HG03095 (cell line): ENCODE data around the gene FHDC1.

Experiments
- ATAC-seq: cut with Tn5 transposase; IDR thresholded peaks from one replicate; pipeline ENCODE4 v1.9.1; 2021; ENCODE audit warnings: moderate library complexity; ENCODE audit not compliant: unreplicated experiment

The FHDC1 gene

GRCh38 chr4:152957437-152958171, 21.5 kb downstream of the FHDC1 start:
- ATAC-seq, result no peak

GRCh38 chr4:152959080-152959479, 23.0 kb downstream of the FHDC1 start:
- ATAC-seq, result no peak

DNA sequence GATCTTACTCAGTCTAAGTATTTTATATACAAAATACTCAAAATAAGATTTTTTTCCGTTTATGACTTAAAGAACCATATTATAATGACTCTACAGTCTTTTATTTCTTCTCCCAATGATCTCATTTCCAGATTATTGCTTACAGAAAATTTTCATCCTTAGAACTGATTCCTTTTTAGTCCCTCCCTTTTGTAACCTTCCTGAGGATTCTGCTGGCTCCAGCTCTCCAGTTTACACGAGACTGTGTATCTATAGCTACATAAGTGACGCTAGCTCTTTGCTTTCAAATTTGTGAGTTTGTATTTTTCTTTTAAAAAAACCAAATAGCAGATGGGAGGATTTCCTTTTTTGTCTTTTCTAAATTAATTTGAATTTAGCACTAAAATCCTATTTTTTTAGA, 24.0 kb downstream of the FHDC1 start:
- ATAC-seq, result no peak

GRCh38 chr4:152961014-152961772, 25.1 kb downstream of the FHDC1 start:
- no peak for ATAC-seq

- ATAC-seq, result no peak
These were observed 25.6 kb downstream of the FHDC1 start for GRCh38 chr4:152961773-152962115.

- ATAC-seq, result no peak
These were observed 26.0 kb downstream of the FHDC1 start for GRCh38 chr4:152962150-152962549.

GRCh38 chr4:152964335-152964734, 28.2 kb downstream of the FHDC1 start:
- no peak for ATAC-seq

- ATAC-seq, result no peak
These were observed 29.5 kb downstream of the FHDC1 start for GRCh38 chr4:152965611-152966010.

DNA sequence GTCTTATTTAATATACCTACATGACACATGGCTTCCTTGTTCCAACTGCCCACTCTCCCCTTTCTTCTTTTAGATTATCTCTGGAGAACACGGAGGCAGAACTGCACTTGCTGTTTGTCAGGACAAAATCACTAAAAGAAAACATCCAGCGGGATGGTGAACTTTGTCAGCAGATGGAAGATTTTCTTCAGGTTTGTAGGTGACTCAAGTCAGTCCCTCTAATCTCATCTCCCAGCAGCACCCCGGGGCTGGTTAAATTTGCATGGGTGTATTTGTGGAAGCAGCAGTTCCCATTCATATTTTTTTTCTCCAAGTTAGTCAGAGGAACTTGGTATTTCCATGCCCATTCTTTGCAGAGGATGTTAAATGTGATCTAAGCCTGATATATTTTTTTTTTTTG, 31.8 kb downstream of the FHDC1 start:
- no peak for ATAC-seq

DNA sequence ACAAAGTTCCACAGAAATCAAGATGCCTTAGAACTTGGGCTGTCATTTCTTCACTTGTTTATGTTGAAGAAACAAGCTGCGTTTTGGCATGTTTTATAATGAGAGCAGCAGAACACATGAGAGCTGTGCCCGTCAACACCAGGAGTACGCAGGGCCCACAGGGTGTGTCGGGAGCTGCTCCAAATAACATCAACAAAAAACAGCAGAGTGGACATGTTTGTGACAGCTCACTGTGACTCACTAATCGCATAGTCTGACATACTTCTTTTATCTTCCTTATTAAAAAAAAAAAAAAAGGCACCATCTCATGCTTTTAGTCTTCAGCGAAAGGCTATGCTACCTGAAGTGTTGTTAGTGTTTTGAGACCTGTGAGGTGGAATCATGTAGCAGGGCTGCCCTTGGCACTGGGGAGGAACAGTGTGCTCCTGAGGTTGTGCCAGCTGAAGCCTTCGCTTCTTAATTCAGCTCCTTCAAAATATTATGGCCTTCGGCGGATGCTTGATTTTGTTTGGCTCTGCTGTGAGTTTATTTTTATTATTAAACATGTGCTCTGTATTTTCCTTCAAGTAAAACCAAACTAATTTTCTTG, 32.8 kb downstream of the FHDC1 start:
- ATAC-seq, result no peak

DNA sequence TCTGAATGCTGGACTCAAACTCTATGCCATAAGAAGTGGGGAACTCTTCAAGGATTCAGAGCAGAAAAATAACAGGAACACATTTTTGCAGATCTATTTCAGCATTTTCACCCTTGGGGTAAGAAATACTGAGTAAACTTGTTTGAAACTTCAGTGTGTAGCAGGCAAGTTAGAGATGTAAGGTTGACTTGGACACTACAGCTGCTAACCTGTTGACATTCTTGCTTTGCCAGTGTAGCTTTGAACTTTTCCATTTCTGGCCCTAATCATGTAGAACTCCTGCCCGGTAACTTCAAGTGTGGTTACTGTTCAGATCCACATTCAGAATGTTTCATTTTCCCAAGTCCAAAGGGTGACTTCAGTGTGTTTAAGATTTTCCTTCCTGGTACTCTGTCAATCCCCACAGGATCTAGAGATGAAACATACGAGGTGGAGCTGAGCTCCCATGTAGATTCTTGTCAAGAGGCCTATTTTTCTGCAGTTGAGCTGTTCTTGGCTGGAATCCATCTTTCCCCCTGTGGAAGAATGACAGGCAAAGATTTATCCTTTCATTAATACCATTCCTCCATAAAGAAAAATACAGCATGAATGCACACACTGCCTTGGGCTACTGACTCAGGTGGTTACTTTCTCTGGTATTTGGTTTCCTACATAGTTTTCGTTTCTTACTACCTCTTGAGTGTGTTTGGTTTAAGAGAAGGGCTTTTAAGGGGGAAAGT, 34.1 kb downstream of the FHDC1 start:
- ATAC-seq, result no peak

DNA sequence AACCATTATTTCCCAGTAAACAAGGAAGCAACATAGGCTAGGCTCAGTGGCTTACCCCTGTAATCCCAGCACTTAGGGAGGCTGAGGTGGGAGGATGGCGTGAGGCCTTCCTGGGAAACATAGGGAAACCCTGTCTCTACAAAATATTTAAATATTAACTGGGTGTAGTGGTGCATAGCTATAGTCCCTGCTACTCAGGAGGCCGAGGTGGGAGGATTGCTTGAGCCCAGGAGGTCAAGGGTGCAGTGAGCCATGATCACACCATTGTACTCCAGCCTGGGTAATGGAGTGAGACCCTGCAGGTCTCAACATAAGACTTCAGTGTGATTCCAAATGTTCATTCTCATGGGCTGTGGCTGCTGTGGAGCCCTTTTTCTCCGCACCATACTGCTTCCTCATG, 34.9 kb downstream of the FHDC1 start:
- ATAC-seq, result no peak

DNA sequence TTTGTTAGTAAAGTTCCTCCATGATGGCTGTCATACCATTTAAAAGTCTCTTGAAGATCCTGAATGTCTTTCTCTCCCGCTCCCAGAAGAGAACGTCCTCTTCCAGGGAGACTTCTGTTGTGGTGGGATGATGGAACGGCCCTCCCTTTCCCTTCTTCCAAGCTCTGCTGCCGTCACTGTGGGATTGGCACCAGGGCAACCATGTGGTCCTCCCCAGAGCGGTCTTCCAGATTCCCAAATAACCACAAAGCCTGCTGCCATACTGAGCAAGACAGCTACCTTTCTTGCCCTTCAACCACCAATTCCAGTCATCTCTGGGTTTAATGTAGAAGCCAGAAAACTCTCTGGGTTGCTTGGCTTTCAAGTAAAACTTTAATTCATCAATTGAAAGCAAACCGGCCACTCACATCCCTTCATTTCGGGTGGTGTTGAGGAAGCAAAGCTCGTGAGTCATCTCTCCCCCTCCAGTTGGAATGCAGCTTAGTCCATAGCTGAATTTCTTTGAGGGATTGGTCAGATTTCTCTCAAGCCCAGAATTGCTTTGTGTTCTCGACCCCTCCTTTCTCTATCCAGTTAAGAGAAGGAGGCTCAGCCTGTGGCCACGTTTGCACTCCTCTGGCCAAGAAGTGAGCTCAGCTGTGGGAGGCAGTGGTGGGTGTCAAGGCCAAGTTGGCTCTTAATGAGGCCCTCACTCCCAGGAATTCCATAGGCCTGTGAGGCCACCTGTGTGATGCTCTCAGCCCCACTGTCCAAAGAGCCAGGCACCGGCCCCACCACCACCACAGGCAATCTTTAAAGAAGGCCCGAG, 36.9 kb downstream of the FHDC1 start:
- ATAC-seq, result no peak

DNA sequence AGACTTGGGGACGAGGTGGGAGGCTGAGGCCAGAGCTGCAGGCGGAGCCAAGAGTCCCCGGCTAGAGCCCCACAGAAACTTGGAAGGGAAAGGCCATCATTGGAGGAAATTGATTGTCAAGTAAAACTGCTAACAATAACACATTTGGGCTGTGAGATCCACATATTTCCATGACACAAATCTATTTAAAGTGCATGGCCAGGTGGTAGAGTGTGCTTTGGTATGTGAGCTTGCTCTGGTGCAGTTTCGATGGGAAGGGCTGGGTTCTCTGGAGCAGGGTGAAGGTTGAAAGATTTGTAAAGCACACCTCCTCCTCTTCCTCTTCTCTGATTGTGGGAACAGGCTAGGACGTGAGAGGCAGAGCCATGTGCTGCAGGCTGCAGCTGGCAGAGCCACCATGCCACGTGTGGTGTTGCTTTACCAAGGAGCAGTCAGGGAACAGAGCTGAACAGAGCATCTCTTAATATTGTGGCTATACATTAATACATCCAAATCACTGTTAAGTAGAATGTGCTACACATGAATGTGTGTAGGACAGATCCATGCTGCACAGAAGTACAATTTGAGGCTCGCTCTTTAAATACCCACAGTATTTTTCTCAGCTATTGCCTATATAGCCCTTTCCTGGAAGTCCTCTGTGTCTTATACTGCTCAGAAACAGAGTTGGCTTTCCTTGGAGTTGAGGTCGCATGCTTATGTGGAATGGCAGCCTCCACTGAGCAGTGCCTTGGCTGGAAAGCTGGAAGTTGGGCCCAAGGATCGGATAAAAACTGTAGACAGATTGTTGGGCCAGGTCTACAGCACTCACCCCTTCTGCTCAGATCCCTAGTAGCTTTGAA, 37.7 kb downstream of the FHDC1 start:
- no peak for ATAC-seq

DNA sequence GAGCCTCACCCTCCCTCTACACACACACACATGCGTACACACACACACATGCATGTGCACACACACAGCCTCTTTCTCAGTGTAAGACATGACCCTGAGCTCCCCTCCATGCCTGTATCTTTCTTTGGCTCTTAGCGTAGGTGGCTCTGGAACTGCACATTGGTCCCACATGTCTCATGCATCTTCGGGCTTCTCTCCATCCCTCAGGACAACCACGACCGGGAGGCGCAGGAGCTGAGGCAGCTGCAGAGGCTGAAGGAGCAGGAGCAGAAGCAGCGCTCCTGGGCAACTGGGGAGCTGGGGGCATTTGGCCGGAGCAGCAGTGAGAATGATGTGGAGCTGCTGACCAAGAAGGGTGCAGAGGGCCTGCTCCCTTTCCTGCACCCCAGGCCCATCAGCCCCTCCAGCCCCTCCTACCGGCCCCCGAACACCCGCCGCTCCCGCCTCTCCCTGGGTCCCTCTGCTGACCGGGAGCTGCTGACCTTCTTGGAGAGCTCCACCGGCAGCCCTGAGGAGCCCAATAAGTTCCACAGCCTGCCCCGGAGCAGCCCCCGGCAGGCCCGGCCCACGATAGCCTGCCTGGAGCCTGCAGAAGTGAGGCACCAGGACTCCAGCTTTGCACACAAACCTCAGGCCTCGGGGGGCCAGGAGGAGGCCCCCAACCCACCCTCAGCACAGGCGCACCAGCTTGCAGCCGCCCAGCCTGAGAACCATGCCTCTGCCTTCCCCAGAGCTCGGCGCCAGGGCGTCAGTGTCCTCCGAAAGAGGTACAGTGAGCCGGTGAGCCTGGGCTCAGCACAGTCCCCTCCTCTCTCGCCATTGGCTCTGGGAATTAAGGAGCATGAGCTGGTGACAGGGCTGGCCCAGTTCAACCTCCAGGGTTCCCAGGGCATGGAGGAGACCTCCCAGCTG, 38.6 kb downstream of the FHDC1 start:
- no peak for ATAC-seq

DNA sequence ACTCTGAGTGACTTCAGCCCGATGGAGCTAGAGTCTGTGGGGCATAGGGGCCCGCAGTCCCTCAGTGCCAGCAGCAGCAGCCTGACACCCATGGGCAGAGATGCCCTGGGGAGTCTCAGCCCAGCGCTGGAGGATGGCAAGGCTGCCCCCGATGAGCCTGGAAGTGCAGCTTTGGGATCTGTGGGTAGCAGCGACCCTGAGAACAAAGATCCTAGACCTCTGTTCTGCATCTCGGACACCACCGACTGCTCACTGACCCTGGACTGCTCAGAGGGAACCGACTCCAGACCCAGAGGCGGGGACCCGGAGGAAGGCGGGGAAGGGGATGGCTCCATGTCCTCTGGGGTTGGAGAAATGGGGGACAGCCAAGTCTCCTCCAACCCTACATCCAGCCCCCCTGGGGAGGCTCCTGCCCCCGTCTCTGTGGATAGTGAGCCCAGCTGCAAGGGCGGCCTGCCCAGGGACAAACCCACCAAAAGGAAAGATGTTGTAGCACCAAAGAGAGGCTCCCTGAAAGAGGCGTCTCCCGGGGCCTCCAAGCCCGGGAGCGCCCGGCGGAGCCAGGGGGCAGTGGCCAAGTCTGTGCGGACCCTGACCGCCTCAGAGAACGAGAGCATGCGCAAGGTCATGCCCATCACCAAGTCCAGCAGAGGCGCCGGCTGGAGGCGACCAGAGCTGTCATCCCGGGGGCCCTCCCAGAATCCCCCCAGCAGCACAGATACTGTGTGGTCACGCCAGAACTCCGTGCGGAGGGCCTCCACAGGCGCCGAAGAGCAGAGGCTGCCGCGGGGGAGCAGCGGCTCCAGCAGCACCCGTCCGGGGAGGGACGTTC, 39.5 kb downstream of the FHDC1 start:
- ATAC-seq, result no peak

GRCh38 chr4:152976212-152976761, 40.2 kb downstream of the FHDC1 start:
- no peak for ATAC-seq
